Liver (tissue), 2 donors: ENCODE measurements around the gene NACAD.

ENCODE experiments used
- HNF4A ChIP-seq, 2 donors: conservative IDR thresholded peaks; 2 replicates each; pipeline ENCODE4 v1.6.1; 2016; ENCODE audit warnings: antibody characterized with exemption in 2 of 2, mild to moderate bottlenecking in 2 of 2
- RAD21 ChIP-seq, 2 donors: IDR thresholded peaks; 2 replicates each; pipeline ENCODE4 v1.6.1; 2016; ENCODE audit warnings: antibody characterized with exemption in 2 of 2, mild to moderate bottlenecking in 2 of 2
- YY1 ChIP-seq: IDR thresholded peaks from 2 replicates; pipeline ENCODE4 v1.6.1; 2016; ENCODE audit warnings: antibody characterized with exemption, mild to moderate bottlenecking
- donor health status: healthy.

GRCh38 chr7:45117582-45117981 is 28.8 kb upstream of the NACAD start:
- TF ChIP-seq YY1 (no peak), HNF4A (conservative IDR thresholded peaks at IDR 0.05) (no peak), RAD21 (IDR thresholded peaks at IDR 0.05) (no peak)
